Measurements from ENCODE around the gene ATP5MG. TPM values are rescaled to one million over a fixed set of nuclear protein-coding genes. Genes with fewer than 3 reads are reported as not detected.

Gene ATP5MG
- total and polyA plus RNA-seq, 10 of the 15 experiments (the other 5 are each of a cell fraction or from before 2014, with no cell fraction given): 211 to 2,276 (median 633) TPM

DNA sequence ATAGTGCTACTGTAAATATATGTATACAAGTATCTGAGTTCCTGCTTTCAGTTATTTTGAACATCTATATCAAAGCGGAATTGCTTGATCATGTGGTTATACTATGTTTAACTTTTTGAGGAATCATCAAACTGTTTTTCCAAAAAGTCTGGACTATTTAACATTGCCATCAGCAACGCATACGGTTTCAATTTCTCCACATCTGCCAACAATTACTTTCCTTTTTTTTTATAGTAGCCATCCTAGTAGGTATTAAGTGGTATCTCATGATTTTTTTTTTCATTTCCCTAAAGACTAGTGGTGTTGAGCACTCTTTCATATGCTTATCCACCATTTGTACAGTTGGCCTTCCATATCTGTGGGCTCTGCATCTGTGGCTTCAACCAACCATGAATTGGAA, 43.3 kb upstream of the ATP5MG start:
- Histone ChIP-seq H3K79me2 (ENCODE audit: control insufficient read depth, insufficient read depth, low read length) (peaks cover 30% of the 10 kb centered on the region), H3K4me1 (ENCODE audit: control insufficient read depth, insufficient read depth, low read length) (peaks cover 7% of the 10 kb centered on the region; the same call in 1 of the 2 replicates), H3K27ac (ENCODE audit: control insufficient read depth, insufficient read depth) (no peak overlapping the region), H3K9ac (ENCODE audit: control insufficient read depth, insufficient read depth, low read length) (no peak overlapping the region), H3K4me3 (no peak overlapping the region), H3K9me3 (replicated peaks; ENCODE audit: control insufficient read depth, insufficient read depth, low read length) (no peaks in the 10 kb centered on the region), H3K27me3 (replicated peaks in 1 of 2; ENCODE audit: control insufficient read depth in 2 of 2, insufficient read depth in 2 of 2, low read length in 1 of 2) (no peaks in the 10 kb centered on the region), H3K36me3 (ENCODE audit: control insufficient read depth in 2 of 2, insufficient read depth in 2 of 2, low read length in 1 of 2) (no peaks in the 10 kb centered on the region), H3K4me2 (ENCODE audit: control insufficient read depth, insufficient read depth) (no peak overlapping the region), H2AFZ (ENCODE audit: control insufficient read depth, low read depth, low read length) (no peak overlapping the region), H4K20me1 (ENCODE audit: control insufficient read depth, insufficient read depth) (no peaks in the 10 kb centered on the region)
- in situ Hi-C loops (cut with MboI) (no loop called here), intact Hi-C loops (cut with micrococcal nuclease; ENCODE audit: unreplicated experiment) (no loop called here)
- 97% methylated on average over 3 of the region's 3 CpGs for WGBS (ENCODE audit: insufficient coverage, insufficient replicate concordance, low lambda C conversion rate, missing lambda C conversion rate)
- RAD21 ChIA-PET (ENCODE audit: unreplicated experiment): no interaction called here
- POLR2A ChIA-PET: no interaction called here
- no peak for DNase-seq (ENCODE audit: low read depth, low spot score)
- TF ChIP-seq IRF4 (IDR thresholded peaks at IDR 0.05; ENCODE audit: low read depth, low read length) (no peak), SMARCA5 (IDR thresholded peaks at IDR 0.05) (no peak), NFIC (IDR thresholded peaks at IDR 0.05; ENCODE audit: low read depth, low read length) (no peak), POLR2AphosphoS2 (IDR thresholded peaks at IDR 0.05; ENCODE audit: low read depth, low read length) (no peak), NR2C2 (IDR thresholded peaks at IDR 0.05; ENCODE audit: borderline replicate concordance, control insufficient read depth, insufficient read length, low read depth) (no peak), POLR2AphosphoS5 (IDR thresholded peaks at IDR 0.05; ENCODE audit: low read length) (no peak), BMI1 (IDR thresholded peaks at IDR 0.05; ENCODE audit: borderline replicate concordance) (no peak), NFXL1 (IDR thresholded peaks at IDR 0.05; ENCODE audit: borderline replicate concordance) (no peak), CBFB (IDR thresholded peaks at IDR 0.05; ENCODE audit: low read depth) (no peak), MXI1 (IDR thresholded peaks at IDR 0.05; ENCODE audit: low read depth, low read length) (no peak), BCL11A (IDR thresholded peaks at IDR 0.05; ENCODE audit: low read depth, low read length) (no peak)
- TF ChIP-seq, protein P1, sequence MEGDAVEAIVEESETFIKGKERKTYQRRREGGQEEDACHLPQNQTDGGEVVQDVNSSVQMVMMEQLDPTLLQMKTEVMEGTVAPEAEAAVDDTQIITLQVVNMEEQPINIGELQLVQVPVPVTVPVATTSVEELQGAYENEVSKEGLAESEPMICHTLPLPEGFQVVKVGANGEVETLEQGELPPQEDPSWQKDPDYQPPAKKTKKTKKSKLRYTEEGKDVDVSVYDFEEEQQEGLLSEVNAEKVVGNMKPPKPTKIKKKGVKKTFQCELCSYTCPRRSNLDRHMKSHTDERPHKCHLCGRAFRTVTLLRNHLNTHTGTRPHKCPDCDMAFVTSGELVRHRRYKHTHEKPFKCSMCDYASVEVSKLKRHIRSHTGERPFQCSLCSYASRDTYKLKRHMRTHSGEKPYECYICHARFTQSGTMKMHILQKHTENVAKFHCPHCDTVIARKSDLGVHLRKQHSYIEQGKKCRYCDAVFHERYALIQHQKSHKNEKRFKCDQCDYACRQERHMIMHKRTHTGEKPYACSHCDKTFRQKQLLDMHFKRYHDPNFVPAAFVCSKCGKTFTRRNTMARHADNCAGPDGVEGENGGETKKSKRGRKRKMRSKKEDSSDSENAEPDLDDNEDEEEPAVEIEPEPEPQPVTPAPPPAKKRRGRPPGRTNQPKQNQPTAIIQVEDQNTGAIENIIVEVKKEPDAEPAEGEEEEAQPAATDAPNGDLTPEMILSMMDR (IDR thresholded peaks at IDR 0.05 in 2 of 3, conservative IDR thresholded peaks at IDR 0.05 in 1 of 3; ENCODE audit: control insufficient read depth in 2 of 3, extremely low read depth in 1 of 3, insufficient read depth in 1 of 3, low read depth in 3 of 3, low read length in 3 of 3): no peak
- TF ChIP-seq, protein P2, sequence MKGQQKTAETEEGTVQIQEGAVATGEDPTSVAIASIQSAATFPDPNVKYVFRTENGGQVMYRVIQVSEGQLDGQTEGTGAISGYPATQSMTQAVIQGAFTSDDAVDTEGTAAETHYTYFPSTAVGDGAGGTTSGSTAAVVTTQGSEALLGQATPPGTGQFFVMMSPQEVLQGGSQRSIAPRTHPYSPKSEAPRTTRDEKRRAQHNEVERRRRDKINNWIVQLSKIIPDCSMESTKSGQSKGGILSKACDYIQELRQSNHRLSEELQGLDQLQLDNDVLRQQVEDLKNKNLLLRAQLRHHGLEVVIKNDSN (IDR thresholded peaks at IDR 0.05; ENCODE audit: borderline replicate concordance, extremely low read length, insufficient read depth, low read depth, low read length): no peak
- TF ChIP-seq, protein P3, sequence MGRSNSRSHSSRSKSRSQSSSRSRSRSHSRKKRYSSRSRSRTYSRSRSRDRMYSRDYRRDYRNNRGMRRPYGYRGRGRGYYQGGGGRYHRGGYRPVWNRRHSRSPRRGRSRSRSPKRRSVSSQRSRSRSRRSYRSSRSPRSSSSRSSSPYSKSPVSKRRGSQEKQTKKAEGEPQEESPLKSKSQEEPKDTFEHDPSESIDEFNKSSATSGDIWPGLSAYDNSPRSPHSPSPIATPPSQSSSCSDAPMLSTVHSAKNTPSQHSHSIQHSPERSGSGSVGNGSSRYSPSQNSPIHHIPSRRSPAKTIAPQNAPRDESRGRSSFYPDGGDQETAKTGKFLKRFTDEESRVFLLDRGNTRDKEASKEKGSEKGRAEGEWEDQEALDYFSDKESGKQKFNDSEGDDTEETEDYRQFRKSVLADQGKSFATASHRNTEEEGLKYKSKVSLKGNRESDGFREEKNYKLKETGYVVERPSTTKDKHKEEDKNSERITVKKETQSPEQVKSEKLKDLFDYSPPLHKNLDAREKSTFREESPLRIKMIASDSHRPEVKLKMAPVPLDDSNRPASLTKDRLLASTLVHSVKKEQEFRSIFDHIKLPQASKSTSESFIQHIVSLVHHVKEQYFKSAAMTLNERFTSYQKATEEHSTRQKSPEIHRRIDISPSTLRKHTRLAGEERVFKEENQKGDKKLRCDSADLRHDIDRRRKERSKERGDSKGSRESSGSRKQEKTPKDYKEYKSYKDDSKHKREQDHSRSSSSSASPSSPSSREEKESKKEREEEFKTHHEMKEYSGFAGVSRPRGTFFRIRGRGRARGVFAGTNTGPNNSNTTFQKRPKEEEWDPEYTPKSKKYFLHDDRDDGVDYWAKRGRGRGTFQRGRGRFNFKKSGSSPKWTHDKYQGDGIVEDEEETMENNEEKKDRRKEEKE (IDR thresholded peaks at IDR 0.05): no peak
- FAIRE-seq: no peak
- SMC1A ChIA-PET (ENCODE audit: uncharacterized antibody, unreplicated experiment): no interaction called here
- no peak for ATAC-seq
- CTCF ChIA-PET: no interaction called here
- BruUV-seq (replicated peaks): no TSS peak

All from GM12878 (cell line).